Stimulated activated CD8-positive, alpha-beta memory T cell treated with anti-CD3 and anti-CD28 coated beads, Interleukin-7, amount 100 ng/mL, for 48 hours (primary cell): Measurements from ENCODE around the gene DDAH1.
"Not testable (repeated sequence)": the region's sequence is repeated elsewhere in the genome, so short reads cannot be mapped to it uniquely, and the experiment has no call there.

Experiments
- DNase-seq, 2 donors: peaks; one replicate each; pipeline ENCODE4 v3.0.0-alpha.2; 2020; ENCODE audit warnings: low read depth in 1 of 2; ENCODE audit errors: extremely low read depth in 1 of 2

Gene DDAH1

DNA sequence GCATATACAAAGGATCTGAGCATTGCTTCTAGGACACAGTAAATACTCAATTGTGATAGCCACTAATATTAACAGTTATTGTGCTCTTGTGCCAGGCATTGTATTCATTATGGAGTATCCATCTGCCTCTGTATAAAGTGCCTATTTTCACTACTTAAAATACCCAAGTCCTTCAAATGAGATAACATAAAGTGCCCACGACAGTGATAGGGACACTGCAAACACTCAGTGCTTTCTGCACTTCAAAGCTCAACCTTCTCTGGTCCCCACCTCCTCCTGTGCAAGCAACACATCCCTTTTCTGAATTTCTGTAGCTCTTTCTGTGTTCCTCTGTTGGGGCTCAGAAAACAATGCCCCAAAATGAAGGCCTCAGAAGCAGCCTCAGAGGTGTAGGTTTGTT lies 6.6 kb upstream of the DDAH1 start:
- DNase-seq = no peak

DNA sequence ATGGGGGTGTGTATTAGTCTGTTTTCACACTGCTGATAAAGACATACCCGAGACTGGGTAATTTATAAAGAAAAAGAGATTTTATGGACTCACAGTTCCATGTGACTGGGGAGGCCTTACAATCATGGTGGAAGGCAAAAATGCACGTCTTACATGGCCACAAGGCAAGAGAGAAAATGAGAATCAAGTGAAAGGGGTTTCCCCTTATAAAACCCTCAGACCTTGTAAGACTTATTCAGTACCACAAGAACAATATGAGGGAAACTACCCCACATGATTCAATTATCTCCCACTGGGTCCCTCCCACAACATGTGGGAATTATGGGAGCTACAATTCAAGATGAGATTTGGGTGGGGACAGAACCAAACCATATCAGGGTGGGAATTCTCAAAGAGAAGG lies 5.2 kb upstream of the DDAH1 start:
- not testable (repeated sequence) for DNase-seq

DNA sequence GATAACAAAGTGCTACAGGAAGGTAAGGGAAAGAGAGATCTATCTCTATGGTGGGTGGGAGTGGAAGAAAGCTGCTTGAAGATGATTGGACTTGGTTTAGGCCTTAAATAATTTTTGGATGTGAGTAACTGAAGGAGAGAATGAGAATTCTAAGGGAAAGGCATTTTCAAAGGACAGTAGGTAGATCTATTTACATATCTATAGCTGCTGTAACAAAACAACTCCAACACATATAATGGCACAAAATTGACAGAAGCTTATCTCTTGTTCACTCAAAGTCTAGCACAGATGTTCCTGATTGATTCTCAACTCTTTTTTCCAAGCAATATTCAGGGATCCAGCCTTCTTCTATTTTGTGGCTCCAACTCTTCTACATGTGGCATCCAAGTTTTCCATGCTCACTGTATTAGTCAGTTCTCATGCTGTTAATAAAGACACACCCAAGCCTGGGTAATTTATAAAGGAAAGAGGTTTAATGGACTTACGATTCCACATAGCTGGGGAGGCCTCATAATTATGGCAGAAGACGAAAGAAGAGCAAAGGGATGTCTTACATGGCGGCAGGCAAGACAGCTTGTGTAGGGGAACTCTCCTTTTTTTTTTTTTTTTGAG lies 3.1 kb upstream of the DDAH1 start:
- no peak for DNase-seq

DNA sequence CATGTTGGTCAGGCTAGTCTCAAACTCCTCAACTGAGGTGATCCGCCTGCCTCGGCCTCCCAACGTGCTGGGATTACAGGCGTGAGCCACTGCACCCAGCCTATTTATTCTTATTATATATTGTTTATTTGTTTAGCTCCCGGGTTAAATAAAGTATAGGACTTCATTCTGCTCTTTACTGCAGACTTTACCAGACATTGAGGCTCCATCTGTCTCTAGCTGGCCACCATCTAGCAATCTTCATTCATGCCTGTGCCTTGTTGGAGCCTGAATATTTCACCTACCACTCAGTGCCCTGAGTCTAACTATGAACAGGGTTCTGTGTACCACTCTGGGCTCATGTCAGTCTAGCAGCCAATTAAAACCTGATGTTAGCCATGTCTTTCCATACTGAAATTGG lies 2.1 kb upstream of the DDAH1 start:
- no peak for DNase-seq

DNA sequence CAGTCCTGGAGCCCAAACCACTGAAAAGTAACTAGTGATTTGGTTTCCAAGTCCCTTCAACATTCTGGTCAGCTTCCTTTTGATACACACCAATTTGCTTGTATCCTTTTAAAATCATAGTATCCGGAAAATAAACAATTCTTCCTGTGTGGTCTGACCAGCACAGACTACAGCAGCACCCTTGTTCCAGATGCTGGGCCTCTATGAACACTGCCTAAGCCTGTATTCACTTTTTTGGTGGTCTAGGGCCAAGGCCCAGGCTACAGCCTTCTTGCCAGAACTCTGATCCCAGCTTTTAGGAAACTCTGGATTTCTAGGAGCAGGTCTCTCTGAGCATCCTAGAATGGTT lies 801 bp upstream of the DDAH1 start:
- no peak for DNase-seq

DNA sequence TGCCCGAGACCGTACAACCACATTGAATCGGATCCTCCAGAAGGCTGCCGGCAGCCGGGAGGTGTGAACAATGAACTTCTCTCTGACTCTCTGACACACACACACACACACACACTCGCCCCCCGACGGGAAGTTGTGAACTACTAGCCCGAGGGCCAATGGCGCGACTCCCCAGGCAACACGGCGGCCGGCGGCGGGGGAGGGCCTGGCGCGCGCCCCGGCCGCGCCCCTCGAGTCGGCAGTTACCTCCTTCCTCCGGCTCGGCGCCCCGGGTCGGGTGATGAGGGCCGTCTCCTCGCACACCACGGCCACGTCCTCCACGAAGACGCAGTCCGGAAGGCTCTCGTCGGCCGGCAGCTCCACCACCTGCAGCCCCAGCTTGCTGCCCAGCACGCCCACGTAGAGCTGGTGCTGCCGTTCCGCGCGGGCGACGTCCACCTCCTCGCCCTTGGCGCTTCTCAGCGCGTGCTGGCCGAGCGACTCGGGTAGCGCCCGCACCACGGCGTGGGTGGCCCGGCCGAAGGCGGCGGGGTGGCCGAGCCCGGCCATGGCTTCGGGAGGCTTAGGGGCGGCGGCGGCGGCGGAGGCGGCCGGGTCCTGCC lies 361 bp downstream of the DDAH1 start:
- no peak for DNase-seq

DNA sequence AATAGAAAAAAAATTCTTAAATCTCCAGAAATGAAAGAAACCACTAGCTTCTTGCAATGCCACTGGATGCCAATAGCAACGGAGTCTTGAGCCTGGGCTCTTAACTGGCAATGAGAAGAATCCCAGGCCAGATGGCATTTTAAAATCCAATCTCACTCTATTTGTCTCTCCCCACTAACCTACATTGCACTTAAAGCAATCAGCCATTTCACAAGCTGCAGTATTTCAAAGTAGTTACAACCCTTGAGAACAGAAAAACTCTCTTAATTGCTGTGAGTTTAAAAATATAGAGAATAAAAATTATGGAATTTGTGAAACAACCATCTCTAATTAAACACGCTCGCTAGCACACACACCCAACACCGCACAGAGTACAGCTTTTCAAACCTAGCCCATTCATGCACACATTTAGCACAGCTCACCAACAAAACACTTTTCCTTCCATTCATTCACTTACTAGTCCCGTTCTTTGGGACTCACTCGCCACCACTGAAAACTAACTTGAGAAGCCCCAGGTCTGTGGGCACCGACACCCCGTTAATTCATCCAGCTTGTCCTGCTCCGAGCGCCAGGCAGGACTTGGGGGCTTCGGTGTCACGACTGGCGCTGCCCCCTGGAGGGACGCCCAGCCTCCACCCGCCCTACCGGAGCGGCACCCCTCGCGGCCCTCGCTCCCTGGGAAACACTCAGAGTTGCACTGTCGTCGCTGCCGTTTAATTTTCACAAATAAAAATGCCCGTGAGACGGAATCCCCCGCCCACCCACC lies 1.0 kb downstream of the DDAH1 start:
- no peak for DNase-seq

DNA sequence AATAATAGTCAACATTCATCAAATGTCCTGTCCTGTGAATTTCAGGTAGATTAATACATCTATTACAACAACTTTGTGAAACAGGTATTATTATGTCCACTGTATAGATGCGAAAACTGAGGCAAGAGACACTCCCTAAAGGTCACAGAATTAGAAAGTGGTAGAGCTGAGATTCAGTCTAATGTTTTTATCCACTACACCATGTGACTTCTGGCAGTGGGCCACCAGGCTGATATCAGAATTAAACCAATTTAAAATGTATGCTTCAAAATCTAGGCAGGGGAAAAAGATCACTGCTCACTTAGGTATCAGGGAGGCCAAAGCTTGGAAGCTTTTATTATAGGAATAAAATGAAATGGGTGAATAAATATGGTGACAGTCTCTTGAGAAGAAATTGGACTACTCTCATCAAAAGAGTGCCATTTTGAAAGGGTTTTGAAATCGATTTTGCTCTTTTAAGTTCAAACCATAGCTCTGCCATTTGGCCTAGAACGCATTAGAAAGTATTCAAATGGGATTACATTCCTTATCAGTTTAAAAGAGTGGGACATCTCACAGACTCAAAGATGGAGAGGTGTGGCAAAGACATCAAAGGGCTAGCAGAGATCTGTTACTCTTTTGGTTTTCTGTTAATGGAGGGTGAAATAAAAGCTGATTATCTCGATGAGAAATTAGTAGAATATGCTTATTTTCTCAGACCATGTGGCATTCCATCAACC lies 1.9 kb downstream of the DDAH1 start:
- no peak for DNase-seq

DNA sequence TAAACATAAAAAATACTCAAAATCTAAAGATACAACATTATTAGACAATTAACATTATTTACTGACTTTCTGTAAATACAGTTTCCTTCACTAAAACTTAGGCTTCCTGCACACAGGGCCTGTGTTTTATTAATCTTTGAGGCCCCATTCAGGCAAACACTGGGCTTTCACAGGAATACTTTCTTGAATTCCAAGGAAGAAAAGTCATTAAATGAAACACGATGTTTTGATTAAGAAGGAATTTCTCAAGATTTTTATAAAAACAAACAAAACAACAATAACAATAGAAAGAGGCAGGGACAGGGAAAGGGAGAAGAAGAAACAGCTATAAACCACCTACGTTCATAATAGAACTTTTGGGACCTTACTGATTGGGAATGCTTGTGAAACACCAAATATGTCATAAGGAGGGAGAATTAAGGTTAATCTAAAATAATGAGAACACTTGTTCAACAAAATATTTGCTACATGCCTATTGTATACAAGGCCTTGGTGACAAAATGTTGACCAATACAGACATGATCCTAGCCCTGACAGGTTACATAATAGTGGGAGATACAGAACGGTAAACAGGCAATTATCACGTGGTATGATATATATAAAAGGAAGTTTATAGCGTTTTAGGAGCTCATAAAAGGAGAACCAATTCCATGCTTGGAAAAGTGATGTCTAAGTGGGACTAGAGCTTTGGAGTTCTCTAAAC lies 3.6 kb downstream of the DDAH1 start:
- DNase-seq = no peak

DNA sequence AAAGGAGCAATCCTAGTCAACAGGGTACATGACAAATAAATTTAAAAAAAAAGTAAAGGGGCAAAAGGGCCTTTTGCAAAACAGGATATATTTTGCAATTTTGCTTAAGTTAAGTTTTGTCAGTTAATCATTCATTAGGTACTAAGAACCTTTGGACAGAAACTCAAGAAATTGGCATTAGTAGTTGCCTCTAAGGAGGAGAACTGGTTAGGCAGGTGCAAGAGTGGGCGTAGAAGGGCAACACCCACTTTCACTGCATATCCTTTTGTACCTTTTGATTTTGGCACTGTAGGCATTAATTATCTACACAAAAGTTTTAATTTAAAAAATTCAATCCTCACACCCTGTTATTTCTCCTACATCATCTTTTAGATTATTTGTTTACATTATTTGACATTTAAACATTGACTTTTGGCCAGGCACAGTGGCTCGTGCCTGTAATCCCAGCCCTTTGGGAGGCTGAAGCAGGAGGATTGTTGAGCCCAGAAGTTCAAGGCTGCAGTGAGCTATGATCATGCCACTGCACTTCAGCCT lies 4.3 kb downstream of the DDAH1 start:
- DNase-seq = no peak

DNA sequence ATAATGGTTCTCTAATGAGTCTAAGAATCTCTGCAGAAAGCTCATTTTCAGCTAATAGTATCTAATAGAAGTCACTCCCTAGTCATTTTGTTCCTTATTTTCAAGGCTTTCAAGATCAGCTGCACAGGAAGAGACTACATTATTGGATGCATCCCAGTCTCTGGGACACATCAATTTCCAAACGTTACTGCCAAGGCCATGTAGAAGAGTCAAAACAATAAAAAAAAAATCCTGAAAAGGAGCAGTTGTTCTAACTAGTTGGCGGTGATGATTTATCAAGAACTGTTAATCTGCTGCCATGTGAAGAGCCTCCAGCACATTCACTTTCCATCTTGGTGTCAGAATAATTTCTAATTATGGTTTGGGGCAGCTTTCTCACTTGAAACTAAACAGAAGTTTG lies 5.7 kb downstream of the DDAH1 start:
- DNase-seq = no peak

DNA sequence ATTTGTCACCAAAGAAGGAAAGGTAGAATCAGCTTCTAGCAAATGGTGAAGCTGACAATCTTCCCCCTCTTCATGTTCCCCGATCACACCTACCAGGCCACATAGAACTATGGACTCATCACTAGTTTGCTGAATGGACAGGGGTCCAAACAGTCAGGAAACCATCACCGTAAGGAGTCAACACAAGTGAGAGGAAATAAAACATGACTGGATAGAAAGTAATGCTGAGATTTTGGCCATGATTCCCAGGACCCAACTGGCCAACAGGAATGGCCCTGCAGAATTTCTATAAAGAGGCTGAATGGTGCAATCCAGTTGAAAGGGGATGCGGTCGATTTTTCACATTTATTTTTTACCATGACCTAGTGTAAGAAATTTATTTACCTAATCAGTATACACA lies 10.7 kb downstream of the DDAH1 start:
- DNase-seq = no peak

DNA sequence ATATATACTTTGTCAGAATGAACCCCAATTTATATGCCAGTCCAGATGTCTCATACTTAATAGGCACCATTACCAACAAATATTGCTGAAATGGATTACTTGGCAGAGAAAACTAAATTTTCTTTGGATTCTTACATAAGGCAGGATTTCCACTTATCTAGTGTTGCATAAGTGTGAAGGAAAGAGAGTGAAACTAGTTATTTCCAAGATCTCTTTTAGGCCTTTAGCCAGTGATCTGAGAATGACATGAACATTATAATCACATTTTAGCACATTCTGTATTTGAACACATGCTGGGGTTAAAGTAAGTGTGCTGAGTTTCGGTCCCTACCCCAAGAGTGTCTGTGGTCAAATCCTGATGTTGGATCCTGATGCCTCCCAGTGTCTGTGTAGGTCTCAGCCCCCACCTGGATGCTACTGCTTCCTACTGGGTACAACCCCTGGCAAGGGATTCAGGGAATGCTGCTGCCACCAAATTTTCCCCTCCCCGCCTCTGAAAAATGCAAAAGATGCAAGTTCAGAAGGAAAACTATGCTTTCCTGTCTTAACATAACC lies 11.2 kb downstream of the DDAH1 start:
- no peak for DNase-seq

DNA sequence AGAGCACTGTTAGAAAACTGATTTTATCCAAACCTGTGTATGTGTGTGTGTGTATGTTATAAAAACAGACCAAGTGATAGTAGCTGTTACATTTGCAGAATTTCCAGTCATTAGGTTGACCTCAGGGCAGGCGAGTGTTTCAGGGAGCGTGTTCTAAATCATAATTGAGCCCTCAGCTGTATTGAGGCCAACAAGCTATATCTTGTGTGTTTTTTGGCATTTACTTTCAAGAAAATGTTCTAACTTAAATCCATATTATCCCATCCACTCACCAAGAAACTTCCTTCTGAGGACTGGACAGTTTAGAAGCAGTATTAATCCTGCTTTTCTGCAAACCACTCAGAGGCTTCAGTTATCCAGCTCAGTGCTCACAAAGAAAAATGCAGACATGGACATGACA lies 12.0 kb downstream of the DDAH1 start:
- no peak for DNase-seq

DNA sequence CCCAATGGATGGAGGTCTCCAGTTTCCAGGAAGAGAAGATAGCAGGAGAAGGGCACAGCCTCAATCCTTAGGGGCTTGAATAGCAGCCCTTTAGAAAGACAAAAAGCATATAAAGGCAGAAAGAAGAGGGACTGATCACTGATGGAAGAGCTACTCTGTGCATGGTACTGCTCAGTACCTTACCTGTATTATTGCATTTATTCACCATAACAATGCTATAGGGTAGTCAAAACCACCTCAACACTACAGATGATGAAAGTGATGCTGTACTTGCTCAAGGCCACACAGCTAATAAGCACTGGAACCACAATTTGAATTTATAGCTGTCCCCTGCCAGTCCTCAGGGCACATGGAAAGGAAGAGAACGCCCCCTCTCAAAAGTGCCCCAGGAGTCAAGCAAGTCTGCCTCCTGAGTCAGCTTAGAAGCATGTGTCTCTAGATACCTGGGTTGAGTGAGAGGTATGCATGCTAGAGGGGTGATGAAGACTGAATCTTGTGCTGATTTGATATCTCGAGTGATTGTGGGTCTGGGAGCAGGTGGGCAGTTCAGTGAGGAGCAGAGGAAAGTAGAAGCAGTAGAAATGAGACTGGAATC lies 13.6 kb downstream of the DDAH1 start:
- no peak for DNase-seq

DNA sequence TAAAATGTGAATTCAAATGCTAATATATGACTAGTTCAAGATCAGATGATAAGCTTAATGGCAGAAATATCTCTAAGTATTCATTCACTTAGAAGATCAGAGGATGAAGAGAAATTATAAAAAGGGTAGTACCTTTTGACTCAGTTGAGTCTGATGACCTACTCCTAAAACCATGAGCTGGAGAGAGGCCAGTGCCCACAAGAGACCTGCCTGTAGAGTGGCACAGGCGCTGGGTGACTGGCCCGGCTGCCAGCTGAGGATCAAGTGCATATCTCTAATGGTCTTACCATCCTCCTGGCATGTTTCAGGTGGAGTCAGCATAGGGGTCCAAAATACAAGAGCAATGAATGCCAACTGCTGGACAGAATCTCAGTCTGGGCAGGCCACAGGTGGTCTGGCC lies 14.1 kb downstream of the DDAH1 start:
- no peak for DNase-seq

DNA sequence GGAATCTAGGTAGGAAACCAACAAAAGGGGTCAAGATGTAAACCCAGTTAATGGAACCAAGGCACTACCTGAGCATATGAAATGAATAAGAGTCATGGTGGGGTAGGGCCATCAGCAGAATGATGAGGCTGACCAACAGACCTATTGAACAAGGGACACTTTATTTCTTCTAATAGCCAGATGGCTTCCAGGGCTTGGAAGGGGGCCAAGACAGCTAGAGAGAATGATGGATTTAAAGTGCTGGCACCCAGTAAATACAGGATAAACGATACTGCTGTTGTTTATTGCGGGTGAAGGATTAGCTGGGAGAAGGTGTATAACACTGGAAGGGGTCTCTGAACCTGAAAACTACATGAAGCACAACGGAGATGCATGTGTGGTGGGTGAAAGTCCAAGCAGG lies 15.6 kb downstream of the DDAH1 start:
- DNase-seq = no peak

DNA sequence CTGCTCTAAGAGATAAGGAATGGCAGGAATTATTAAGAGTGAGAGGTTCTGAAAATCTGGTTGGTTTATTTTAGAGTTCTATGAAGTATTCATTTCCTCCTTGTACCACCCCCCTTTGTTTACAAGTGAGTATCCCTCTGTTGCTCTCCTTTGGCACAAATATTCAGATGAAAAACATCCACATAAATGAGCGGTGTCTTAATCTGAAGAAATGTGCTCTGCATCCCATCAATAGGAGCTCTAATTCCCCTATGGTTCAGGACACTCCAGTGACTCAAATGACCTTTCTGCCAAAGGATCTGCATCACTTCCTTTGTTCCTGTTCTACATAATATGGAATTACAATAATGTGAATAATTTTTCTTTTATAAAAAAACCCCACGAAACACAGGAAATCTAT lies 16.6 kb downstream of the DDAH1 start:
- DNase-seq = no peak

DNA sequence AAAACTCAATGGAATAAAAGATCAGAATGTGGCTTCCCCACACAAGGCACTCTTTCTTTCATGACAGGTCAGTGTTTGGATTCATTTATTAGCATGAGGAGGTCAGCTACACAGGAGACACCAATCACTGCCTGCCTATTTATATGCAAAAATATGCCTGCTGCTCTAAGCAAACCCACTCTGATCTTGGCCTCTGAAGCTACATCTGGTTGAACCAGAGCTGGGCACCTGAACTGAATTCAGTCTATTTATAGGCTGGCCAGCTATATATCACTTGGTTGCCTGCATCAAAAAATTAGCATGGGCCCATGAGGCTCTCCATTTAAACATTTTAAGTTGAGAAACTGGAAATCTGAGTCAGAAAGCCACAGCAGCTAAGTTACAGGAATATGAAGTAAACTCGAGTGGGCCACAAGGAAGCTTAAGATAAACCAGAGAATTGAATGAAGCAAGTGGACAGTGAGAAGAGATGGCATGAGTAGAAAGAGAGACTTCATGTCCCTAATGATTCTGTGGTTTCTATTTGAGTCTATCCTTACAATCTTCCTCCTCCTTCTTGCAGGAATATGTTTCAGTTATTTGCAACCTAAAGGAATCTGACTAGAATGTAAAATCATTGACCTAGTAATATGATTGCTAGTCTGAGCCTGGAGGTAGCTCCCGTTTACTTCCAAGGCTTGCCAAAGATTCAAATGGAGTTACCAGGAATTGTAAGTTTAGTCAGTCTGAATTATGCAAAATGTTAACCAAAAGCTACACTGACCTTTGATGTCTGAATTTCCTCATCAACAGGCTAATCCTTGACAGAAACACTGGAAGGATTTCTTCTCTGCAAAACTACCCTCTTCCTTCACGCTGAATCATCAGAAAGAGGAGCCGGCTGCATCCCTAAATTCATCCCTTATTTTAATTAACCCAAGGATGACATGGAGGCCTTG lies 17.7 kb downstream of the DDAH1 start:
- no peak for DNase-seq
